ENCODE data around the gene TMPRSS3.

The TMPRSS3 gene

GRCh38 chr21:42387164-42387563, 8.7 kb downstream of the TMPRSS3 start:
- DNase-seq, result no peak

- DNase-seq, result no peak
Measured at GRCh38 chr21:42386034-42386591, 9.7 kb downstream of the TMPRSS3 start.

- no peak for DNase-seq
Measured at GRCh38 chr21:42385619-42386018, 10.2 kb downstream of the TMPRSS3 start.

- DNase-seq, result no peak
Measured at GRCh38 chr21:42384989-42385388, 10.9 kb downstream of the TMPRSS3 start.

- DNase-seq, result no peak
Measured at GRCh38 chr21:42384156-42384945, 11.5 kb downstream of the TMPRSS3 start.

- DNase-seq, result no peak
Measured at GRCh38 chr21:42383331-42383730, 12.5 kb downstream of the TMPRSS3 start.

- no peak for DNase-seq
Measured at GRCh38 chr21:42382915-42383314, 12.9 kb downstream of the TMPRSS3 start.

- no peak for DNase-seq
Measured at GRCh38 chr21:42381347-42381984, 14.4 kb downstream of the TMPRSS3 start.

GRCh38 chr21:42379426-42380215, 16.2 kb downstream of the TMPRSS3 start:
- no peak for DNase-seq

GRCh38 chr21:42378418-42378817, 17.4 kb downstream of the TMPRSS3 start:
- no peak for DNase-seq

- no peak for DNase-seq
Measured at GRCh38 chr21:42377951-42378340, 17.9 kb downstream of the TMPRSS3 start.

- DNase-seq, result no peak
Measured at GRCh38 chr21:42377211-42377950, 18.5 kb downstream of the TMPRSS3 start.

GRCh38 chr21:42376338-42376982, 19.4 kb downstream of the TMPRSS3 start:
- no peak for DNase-seq

GRCh38 chr21:42375966-42376337, 19.9 kb downstream of the TMPRSS3 start:
- no peak for DNase-seq

GRCh38 chr21:42375506-42375905, 20.3 kb downstream of the TMPRSS3 start:
- DNase-seq, result no peak

GRCh38 chr21:42374864-42375499, 20.9 kb downstream of the TMPRSS3 start:
- no peak for DNase-seq

- DNase-seq, result no peak
Measured at GRCh38 chr21:42374457-42374856, 21.4 kb downstream of the TMPRSS3 start.

GRCh38 chr21:42373908-42374455, 21.9 kb downstream of the TMPRSS3 start:
- no peak for DNase-seq

- DNase-seq, result no peak
Measured at GRCh38 chr21:42373196-42373907, 22.5 kb downstream of the TMPRSS3 start.

GRCh38 chr21:42370894-42371654, 24.8 kb downstream of the TMPRSS3 start:
- no peak for DNase-seq
